HL-60/S4 (cell line): ENCODE data around the gene BPIFA3.

Experiments
- in situ Hi-C: fragments of 300-500 bp; cut with MboI; formaldehyde crosslinking; loops from 2 replicates; pipeline ENCODE4 v1.14.3; 2022; ENCODE audit warnings: low sequenced_read_pairs

BPIFA3 gene

DNA sequence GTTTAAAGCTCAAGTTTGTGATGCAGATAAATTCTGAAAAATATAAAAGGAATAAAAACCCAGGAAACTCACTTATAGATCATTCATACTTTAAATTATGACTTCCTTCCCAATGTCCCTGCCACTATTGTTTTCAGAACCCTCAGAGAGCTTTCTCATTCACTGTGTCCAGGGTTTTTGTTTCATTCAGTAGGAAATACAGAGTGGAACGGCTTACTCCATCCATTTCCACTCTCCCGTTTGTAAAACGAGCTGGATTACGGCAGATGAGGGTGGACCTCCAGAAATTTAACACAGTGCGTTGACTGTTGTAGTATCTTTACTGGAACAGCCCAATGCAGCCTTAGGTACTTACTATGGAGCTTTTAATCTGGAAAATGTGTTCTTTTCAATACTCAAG is 42.2 kb downstream of the BPIFA3 start:
- in situ Hi-C loops, result no loop called here

GRCh38 chr20:33261465-33261864 is 44.3 kb downstream of the BPIFA3 start:
- in situ Hi-C loops, result no loop called here

DNA sequence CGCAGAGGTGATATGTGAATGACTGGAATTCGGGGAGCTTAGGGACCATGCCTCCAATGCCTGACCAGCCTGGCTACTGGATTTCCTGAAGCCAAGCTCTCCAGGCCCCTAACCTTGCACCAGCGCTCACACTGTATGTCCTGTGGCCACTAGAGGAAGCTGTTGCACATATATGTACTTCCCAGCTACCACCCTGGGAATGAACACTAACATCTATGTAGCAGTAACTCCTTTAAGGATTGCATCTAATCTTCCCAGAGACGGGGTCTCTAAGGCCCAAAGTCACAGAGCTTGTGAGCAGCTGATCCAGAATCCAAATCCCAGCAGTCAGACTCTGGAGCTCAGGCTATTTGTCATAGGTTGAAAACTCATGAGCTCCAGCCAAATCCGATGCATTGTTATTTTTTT is 45.5 kb downstream of the BPIFA3 start:
- in situ Hi-C loops, result no loop called here

- in situ Hi-C loops, result no loop called here
Measured at GRCh38 chr20:33263784-33264183, 46.6 kb downstream of the BPIFA3 start.

DNA sequence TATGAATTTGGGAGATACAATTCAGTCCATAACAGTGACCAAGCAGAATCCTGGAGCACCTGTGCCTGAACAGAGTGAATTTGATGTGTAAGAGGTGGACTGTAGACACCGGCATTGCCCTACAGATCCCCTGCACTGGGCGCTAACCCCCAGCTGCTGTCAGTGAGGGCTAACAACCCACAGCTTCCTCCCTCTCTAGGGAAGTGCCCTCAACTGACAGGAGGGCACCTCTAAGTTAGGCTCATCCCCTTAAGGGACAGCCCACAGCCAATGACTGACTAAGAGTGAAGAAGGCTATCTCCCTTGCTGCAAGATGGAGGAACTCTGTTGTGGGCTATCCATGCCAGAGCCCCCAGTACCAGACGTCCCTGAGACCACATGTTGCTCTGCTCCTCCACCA is 50.5 kb downstream of the BPIFA3 start:
- in situ Hi-C loops, result no loop called here

- in situ Hi-C loops, result no loop called here
Measured at GRCh38 chr20:33272155-33272873, 55.2 kb downstream of the BPIFA3 start.

DNA sequence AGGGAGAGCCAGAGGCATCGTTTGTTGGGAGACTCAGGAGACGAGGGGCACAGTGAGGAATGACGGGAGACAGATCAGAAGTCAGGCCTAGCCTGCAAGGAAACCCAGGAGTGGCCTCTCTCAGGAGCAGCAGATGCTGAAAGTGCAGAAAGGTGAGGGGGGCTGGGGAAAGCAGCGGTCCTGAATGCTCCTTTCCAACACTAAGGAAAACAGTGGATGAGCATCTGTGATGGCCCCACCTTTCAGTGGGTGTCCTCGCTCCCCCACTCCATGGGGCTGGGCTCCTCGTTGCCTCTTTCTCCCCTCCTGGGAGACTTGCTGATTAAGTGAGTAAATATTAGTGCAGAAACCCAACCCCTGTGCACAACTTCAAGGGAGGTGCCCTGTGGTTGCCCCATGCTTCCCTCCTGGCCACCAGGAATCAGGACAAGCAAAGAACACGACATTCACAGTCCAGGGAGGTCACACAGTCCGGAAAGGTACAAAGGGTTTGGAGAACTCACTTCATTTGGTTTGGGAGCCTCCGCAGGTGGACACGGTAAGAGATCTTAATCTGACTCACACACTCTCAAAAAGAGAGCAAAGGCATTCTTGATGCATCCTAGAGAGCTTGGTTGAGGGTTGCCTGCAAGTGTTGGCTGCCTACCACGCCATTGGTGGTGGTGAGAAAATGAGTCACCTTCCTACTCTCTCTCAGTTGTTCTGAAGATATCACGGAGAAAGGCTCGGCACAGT is 56.1 kb downstream of the BPIFA3 start:
- in situ Hi-C loops, result no loop called here

GRCh38 chr20:33275215-33275614 is 58.1 kb downstream of the BPIFA3 start:
- in situ Hi-C loops, result no loop called here

- in situ Hi-C loops, result no loop called here
Measured at GRCh38 chr20:33275871-33276270, 58.7 kb downstream of the BPIFA3 start.

DNA sequence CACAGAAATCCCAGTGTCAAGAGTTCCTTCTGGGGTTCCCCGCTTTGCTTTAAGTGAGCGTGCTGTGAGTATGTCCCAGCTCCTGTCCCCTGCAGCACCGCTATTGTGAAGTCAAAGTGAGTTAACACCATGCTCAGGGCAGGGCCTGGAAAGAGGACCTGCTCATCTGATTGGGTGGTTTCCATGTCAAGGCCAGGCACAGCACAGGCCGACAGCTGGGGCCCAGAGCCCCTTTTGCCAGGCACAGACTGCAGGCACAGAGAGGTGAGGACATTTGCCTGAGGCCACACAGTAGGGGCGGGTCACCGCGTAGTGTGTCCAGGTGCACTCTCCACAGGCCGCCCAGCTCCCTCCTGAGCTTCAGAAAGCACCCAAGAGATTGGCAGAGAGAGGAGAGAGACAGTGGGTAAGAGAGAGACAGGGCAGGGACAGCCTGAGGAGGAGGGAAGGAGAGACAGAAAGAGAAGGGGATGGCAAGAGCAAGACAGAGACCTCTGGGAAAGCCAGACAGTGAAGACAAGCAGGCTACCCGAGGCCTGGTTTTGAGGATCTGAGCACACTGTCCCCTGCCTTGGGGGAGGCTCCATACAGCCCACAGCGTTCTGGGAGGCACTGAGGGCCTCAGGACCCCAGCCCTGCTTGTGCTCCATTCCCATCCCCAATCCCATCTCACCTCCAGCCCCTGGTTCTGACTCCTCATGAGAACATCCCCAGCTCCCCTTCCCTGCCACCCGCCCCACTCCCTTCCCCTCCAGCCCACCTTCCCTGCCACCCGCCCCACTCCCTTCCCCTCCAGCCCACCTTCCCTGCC is 59.4 kb downstream of the BPIFA3 start:
- in situ Hi-C loops, result no loop called here
